Upper lobe of right lung (tissue), 1 donor: ENCODE results near the gene CADM1. TPM values are rescaled to one million over a fixed set of nuclear protein-coding genes. Genes with fewer than 3 reads are reported as not detected.

ENCODE experiments used
- ATAC-seq: fragments of 200-7000 bp; cut with Tn5 transposase; one replicate; pipeline ENCODE4 v1.9.1; 2020; ENCODE audit warnings: mild to moderate bottlenecking, moderate library complexity
- DNase-seq: peaks from one replicate; pipeline ENCODE4 v3.0.0-alpha.2; 2020
- H3K27ac ChIP-seq: fragments of 200-600 bp; one replicate; pipeline ENCODE4 v1.8.0; 2022
- H3K27me3 ChIP-seq: fragments of 200-600 bp; one replicate; pipeline ENCODE4 v1.8.0; 2022; ENCODE audit warnings: mild to moderate bottlenecking
- H3K36me3 ChIP-seq: fragments of 200-600 bp; one replicate; pipeline ENCODE4 v1.8.0; 2022
- H3K4me1 ChIP-seq: fragments of 200-600 bp; one replicate; pipeline ENCODE4 v1.8.0; 2022
- H3K4me3 ChIP-seq: fragments of 200-600 bp; one replicate; pipeline ENCODE4 v1.8.0; 2022; ENCODE audit warnings: mild to moderate bottlenecking
- H3K9me3 ChIP-seq: fragments of 200-600 bp; one replicate; pipeline ENCODE4 v1.8.0; 2022
- CTCF ChIP-seq: fragments of 200-600 bp; IDR thresholded peaks from one replicate; pipeline ENCODE4 v1.8.0; 2022; ENCODE audit warnings: antibody characterized with exemption
- intact Hi-C: fragments of 100-400 bp; cut with DNase I; formaldehyde crosslinking; loops from one replicate; pipeline ENCODE4 v1.11.0; 2022
- total RNA-seq: library from RNA; stranded (reverse); fragmentation: NEBNext Ultra II Directional; extraction: Animal tissue kit (Norgen Biotek cat#: 25700); gene quantifications from one replicate; pipeline ENCODE4 v1.2.1, GENCODE V29; 2021
- donor health status: DM: no; HTN: yes; CAD: no; lungs with severe emphysema.

CADM1 gene
- total RNA-seq, 1 donor from 2014 or later = 222 TPM

- no peaks in the 10 kb centered on the region for H3K36me3 ChIP-seq
- ATAC-seq (no peak), DNase-seq (no peak)
- intact Hi-C loops = no loop called here
- H3K27me3 ChIP-seq = peaks cover 11% of the 10 kb centered on the region
- H3K9me3 ChIP-seq = no peaks in the 10 kb centered on the region
- no peak for TF ChIP-seq CTCF
- no peak overlapping the region for H3K27ac ChIP-seq
- H3K4me3 ChIP-seq = peak overlapping the region; percentile 71
- peaks cover 33% of the 10 kb centered on the region for H3K4me1 ChIP-seq
Measured at GRCh38 chr11:115501502-115501892, 2.7 kb downstream of the CADM1 start.

GRCh38 chr11:115500547-115501501 lies 3.4 kb downstream of the CADM1 start:
- H3K4me1 ChIP-seq = peaks cover 33% of the 10 kb centered on the region
- no peak for ATAC-seq
- H3K27me3 ChIP-seq = peaks cover 8% of the 10 kb centered on the region
- peak overlapping the region; percentile 71 for H3K4me3 ChIP-seq
- TF ChIP-seq CTCF = no peak
- H3K27ac ChIP-seq = peak overlapping the region; percentile 25
- DNase-seq = no peak
- H3K36me3 ChIP-seq = no peaks in the 10 kb centered on the region
- intact Hi-C loops = no loop called here
- H3K9me3 ChIP-seq = no peaks in the 10 kb centered on the region

GRCh38 chr11:115499891-115500290 lies 4.3 kb downstream of the CADM1 start:
- Histone ChIP-seq H3K36me3 (no peaks in the 10 kb centered on the region), H3K27me3 (peaks cover 5% of the 10 kb centered on the region), H3K27ac (no peak overlapping the region), H3K4me3 (no peak overlapping the region), H3K9me3 (no peaks in the 10 kb centered on the region), H3K4me1 (peaks cover 31% of the 10 kb centered on the region)
- intact Hi-C loops = no loop called here
- no peak for TF ChIP-seq CTCF
- DNase-seq = no peak
- no peak for ATAC-seq

- intact Hi-C loops = no loop called here
- H3K36me3 ChIP-seq = no peaks in the 10 kb centered on the region
- H3K9me3 ChIP-seq = no peaks in the 10 kb centered on the region
- H3K4me1 ChIP-seq = peaks cover 34% of the 10 kb centered on the region
- no peak for DNase-seq
- no peak for TF ChIP-seq CTCF
- no peak overlapping the region for H3K4me3 ChIP-seq
- ATAC-seq = no peak
- no peak overlapping the region for H3K27ac ChIP-seq
- peaks cover 5% of the 10 kb centered on the region for H3K27me3 ChIP-seq
Measured at GRCh38 chr11:115499241-115499799, 4.9 kb downstream of the CADM1 start.

GRCh38 chr11:115498354-115498753 lies 5.9 kb downstream of the CADM1 start:
- TF ChIP-seq CTCF = no peak
- Histone ChIP-seq H3K4me3 (no peak overlapping the region), H3K9me3 (no peaks in the 10 kb centered on the region), H3K36me3 (no peaks in the 10 kb centered on the region), H3K4me1 (peaks cover 35% of the 10 kb centered on the region), H3K27ac (no peak overlapping the region), H3K27me3 (peaks cover 5% of the 10 kb centered on the region)
- DNase-seq (no peak), ATAC-seq (no peak)
- intact Hi-C loops = no loop called here
